GM18868 (cell line): ENCODE results near the gene INPP5A.
"Not testable (repeated sequence)": the region's sequence is repeated elsewhere in the genome, so short reads cannot be mapped to it uniquely, and the experiment has no call there.

ENCODE experiments used
- ATAC-seq: cut with Tn5 transposase; IDR thresholded peaks from one replicate; pipeline ENCODE4 v1.9.1; 2021; ENCODE audit warnings: mild to moderate bottlenecking, moderate library complexity; ENCODE audit not compliant: unreplicated experiment

The INPP5A gene

DNA sequence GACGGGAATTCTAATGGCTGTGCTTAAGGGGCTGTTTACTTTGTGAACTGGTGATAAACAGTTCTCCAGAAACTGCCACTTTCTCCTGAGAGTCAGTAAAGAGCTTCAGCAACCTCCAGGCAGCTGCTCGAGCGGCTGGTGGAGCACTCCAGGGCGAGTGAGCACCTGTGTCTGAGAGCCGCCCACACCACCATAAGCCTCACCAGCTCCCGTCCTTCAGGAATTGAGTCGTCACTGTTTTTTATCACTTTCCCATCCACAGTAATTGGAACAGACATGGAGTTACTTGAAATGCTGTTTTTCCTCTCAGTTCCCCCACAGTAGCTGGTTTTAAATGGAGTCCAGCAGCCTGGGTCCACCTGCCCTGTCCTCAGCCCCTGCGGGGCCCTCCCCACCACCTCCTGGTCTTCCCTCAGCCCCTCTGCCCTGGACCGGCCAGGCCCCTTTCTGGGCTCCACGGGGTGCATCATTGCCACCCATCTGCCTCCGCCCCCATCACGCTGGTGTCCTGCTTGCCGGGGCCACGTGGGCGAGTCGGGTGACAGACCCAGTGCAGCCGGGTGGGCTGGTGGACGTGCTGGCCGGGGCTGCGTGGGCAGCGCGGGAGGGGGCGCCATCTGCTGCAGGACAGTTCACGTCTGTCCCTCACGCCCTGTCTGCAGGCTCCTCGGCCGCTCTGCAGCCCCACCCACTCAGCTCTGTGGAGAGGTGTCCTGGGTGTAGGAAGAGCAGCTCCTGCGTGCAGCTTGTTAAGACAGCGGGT lies 192.4 kb downstream of the INPP5A start:
- no peak for ATAC-seq

DNA sequence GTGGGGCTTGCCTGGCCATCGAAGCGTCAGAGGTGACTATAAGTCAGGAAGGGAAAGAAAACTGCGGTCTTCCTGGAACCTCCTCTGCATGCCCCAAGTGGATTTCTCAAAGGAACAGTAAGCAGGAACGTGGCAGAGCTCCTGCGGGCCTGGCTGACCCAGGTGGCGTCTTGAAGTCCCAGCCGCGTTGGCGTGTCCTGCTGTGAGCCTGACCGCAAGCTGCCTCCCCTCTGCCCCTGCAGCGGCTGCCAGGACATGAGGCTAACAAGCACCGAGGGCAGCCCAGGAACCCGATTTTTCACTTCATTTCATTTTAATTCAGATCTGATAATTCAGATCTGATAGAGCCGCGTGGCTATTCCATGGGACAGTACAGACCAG lies 193.0 kb downstream of the INPP5A start:
- ATAC-seq, result no peak

DNA sequence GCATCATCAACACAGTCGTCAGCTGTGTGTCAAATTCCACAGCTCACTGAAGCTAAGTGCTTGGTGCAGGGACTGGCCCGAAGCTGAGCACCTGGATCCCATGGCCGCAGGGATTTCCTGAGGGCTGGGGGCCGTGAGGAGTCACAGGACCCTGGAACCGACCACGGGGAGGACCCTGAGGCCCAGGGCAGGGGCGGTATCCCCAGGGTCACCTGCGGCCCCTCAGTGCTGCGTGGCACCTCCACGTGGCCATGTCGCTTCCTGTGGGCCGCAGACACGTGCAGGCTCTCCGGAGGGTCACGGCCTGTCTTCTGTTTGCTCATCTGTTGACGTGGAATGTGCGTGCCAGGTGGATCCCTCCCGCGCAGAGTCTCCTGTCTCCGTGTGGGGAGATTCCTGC lies 194.9 kb downstream of the INPP5A start:
- ATAC-seq, result no peak

- no peak for ATAC-seq
These were observed 196.3 kb downstream of the INPP5A start for GRCh38 chr10:132733926-132734325.

- ATAC-seq, result no peak
These were observed 197.8 kb downstream of the INPP5A start for GRCh38 chr10:132735341-132735775.

DNA sequence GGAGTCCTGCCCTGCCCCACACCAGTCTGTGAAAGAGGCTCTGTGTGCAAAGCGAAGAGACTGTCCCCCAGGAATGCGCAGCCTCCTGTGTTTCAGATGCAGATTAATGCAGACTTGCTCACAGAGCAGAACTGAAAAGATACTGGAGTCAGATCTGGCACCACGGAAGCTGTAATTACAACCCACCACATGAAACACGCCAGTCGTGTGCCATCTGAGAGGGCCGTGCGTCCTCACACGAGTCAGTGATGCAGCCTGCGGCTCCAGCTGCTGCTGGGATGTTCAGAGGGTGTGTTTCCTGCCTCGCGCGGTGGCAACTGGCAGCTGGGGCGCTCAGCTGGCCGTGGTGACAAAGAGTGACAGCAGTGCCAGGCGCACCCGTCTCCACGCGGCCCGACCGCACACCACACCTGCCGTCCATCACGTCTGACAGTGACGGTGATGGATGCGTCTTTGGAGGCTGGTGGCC lies 198.4 kb downstream of the INPP5A start:
- no peak for ATAC-seq

DNA sequence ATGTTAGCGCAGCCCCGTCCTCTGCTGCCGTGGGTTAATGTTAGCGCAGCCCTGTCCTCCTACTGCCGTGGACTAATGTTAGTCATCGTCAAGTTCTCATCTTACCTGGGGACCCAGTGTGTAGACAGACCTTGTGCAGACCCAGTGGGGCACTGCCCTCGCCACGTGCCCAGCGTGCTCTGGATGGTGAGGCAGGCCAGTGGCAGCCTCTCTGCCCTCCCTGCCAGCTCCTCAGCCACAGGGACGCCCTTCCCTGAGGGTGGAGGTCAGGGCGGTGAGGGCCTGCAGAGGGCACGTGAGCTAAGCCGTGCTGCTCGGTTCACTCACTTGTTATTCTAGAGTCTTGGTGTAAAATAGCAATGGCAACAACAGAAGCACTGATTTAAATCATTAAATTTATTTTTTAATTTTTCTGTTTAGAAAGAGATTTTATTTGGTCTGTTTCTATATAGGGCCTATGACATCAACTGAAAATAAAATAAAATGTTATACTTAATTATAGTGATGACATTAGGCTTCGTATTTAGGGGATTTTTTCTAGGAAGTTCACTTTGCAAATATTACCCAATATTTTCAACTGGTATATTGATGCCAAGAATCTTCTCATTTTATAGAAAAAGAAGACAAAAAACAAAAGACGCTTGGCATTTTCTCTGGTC lies 199.9 kb downstream of the INPP5A start:
- ATAC-seq, result no peak

GRCh38 chr10:132738454-132739224 lies 201.1 kb downstream of the INPP5A start:
- no peak for ATAC-seq

DNA sequence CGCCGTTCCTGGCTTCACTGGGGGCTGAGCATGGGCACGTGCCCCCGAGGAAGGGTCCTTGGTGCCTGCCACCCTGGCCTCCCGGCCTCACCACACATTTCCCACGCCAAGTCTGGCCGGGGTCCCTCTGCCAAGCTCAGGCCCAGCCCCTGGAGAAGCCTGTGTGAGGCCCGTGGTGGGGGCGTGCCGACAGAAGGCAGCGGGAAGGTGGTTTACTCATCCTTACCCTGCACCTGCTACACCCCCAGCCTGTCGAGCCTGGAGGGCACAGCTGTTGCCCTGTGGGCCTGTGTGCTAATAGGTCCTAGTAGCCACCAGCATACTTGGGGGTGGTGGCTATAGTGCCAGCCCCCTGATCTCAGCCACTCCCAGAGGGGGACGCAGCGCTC lies 201.6 kb downstream of the INPP5A start:
- no peak for ATAC-seq

GRCh38 chr10:132740588-132740987 lies 203.0 kb downstream of the INPP5A start:
- no peak for ATAC-seq

GRCh38 chr10:132742167-132742836 lies 204.7 kb downstream of the INPP5A start:
- ATAC-seq, result no peak

GRCh38 chr10:132742837-132743194 lies 205.2 kb downstream of the INPP5A start:
- no peak for ATAC-seq

DNA sequence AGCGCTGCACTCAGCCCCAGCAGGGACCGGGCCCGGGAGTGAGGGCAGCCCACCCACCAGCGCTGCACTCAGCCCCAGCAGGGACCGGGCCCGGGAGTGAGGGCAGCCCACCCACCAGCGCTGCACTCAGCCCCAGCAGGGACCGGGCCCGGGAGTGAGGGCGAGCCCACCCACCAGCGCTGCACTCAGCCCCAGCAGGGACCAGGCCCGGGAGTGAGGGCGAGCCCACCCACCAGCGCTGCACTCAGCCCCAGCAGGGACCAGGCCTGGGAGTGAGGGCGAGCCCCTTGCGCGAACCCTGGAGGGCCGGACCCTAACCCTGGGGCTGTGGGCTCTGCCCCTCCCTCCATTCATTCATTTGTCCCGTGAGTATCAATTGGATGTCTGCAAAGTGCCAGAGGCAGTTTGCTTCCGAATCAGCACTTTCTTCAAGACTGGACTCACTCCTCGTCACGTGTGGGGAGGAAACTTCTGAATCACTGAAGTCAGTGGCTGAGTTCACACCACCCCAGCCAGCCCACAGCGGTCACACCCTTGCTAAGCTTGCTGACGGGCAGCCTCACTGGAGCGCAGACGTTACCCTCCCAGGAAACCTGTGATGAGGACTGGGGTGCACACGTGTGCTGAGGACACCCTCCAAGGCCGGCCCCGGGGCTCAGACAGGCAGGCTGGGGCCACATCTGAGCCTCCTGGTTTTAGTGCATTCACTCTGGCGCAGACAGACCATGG lies 205.8 kb downstream of the INPP5A start:
- ATAC-seq, result not testable (repeated sequence)

GRCh38 chr10:132743925-132744490 lies 206.4 kb downstream of the INPP5A start:
- no peak for ATAC-seq

DNA sequence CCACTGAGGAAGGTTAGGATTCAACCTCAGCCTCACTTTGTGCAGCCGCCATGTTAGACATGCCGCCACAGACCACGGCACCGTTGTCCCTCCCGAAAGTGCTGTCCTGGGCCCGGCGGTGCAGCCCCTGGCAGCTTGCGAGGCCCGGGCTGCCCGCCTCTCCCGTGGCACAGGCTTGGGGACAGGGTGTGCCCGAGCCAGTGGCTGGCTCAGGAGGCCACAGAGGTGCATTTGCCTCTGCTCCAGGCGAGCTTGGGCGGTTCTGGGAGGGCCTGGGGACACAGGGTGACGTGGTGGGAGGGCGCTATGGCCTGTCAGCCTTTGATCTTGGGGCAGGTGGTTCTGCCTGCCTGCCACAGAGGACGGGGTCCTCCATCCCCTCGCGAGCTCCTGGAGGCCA lies 207.3 kb downstream of the INPP5A start:
- no peak for ATAC-seq

DNA sequence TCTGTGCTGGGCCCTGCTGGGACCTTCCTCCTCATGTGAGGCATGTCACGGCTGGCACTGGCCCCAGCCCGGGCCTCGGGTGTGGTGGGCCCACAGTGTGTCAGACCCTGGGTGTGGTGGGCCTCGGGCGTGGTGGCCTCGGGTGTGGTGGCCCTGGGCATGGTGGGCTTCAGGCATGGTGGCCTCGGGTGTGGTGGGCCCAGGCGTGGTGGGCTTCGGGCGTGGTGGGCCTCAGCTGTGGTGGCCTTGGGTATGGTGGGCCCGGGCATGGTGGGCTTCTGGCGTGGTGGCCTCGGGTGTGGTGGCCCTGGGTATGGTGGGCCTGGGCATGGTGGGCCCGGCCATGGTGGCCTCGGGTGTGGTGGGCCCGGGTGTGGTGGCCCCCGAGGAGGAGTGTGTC lies 207.9 kb downstream of the INPP5A start:
- no peak for ATAC-seq

DNA sequence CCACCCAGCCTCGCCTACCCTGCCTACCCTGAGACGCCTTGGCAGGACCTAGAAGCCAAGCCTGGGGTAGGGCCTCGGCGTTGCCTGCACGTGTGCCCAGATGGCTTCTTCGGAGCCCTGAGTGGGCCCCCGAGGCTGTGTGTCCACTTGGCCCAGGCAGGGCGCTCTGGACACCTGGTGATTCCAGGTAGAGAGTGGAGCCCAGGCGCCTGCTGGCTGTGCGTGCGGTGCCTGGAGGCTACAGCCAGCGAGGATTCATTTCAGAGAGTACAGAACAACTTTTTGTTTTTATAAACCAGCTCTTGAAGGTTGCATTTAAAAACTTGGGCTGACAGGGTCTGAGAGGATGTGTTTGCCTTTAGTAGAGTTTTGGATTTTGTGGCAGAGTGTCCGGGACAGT lies 208.4 kb downstream of the INPP5A start:
- no peak for ATAC-seq

- no peak for ATAC-seq
These were observed 208.8 kb downstream of the INPP5A start for GRCh38 chr10:132746386-132746785.

DNA sequence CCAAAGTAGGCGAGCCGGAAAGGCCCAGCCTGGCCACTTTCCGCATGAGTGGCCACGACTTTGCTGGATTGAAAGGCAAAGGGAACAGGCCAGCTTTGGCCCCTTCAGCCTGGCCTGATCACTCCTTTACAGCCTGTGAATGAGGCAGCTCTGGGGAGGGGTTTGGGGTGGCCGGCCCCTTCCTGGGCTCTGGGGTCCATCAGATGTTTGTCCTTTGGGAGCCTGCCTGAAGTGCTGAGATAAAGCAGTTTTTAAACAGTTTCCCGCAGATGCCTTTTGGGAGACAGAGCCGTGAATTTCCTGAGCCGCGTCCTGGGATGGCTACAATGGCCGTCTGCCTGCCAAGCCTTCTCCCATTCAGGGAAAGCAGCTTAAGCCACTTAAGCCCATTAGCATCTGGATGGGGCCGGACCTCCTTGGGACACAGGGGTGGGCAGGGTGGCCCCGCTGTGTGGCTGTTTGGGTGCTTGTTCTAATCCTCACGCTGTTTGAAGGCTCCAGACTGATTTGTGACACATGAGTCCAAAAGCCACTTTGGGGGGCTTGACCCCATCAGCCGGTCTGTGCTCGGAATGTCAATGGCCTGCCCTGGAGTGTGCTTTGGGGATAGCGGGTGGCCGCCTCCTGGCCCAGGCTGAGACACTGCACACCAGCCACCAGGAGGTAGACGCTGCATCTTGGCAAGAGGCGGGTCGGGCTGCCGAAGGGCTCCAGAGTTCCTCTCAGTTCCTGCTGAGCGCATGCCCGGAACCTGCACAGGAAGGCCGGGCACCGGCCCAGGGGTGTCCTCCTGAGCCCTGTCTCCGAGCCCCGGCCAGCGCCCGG lies 209.4 kb downstream of the INPP5A start:
- no peak for ATAC-seq
